A673 (cell line): ENCODE data around the gene NLGN1.

Experiments
- CTCF ChIP-seq: fragments of 300-800, 200-600 bp; sonication (generic); conservative IDR thresholded peaks from 2 replicates; pipeline ENCODE4 v1.5.1; 2017; ENCODE audit warnings: low read depth, mild to moderate bottlenecking, antibody characterized with exemption, low read length, moderate library complexity, mixed read lengths
- EZH2 ChIP-seq: fragments of 200-600 bp; sonication (generic); IDR thresholded peaks from 2 replicates; pipeline ENCODE4 v1.6.1; 2017; ENCODE audit warnings: borderline replicate concordance, low read depth, mild to moderate bottlenecking, mixed read lengths, antibody characterized with exemption, low read length; ENCODE audit not compliant: poor library complexity, severe bottlenecking

DNA sequence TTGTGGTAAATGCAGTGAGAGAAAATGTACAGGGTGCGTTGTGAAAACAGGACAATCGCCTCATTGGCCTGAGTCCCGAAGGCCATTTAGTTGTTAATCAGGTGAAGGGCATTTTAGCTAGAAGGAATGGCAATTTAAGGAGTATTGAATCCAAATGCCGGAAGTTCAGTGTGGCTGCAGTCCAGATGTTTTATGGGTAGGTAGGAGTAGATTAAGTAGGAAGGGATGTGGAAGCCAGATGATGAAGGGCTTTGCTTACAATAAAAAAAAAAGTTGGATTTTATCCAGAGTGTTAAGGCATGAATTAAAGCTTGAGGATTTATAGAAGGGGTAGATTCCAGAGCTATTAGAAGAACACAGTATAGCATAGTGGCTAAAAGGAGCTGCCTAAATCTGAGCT, 572.7 kb downstream of the NLGN1 start:
- TF ChIP-seq CTCF (no peak), EZH2 (no peak)
